ENCODE data around the gene CARD9.

The CARD9 gene

GRCh38 chr9:136401173-136401922 lies 27.9 kb upstream of the CARD9 start:
- DNase-seq = no peak

- DNase-seq = peak; percentile 92
Observed at GRCh38 chr9:136400038-136400834, 26.8 kb upstream of the CARD9 start, which contains the start of gene SNAPC4. SNAPC4 (minus strand) TSS chr9:136400170; CDS start chr9:136398428, 1,742 bp downstream.

- no peak for DNase-seq
Observed at GRCh38 chr9:136399176-136400037, 25.9 kb upstream of the CARD9 start.

- no peak for DNase-seq
Observed at GRCh38 chr9:136398286-136398685, 24.8 kb upstream of the CARD9 start.

GRCh38 chr9:136397643-136398042 lies 24.2 kb upstream of the CARD9 start:
- DNase-seq = no peak

GRCh38 chr9:136396219-136396515 lies 22.7 kb upstream of the CARD9 start:
- DNase-seq = no peak

- DNase-seq = no peak
Observed at GRCh38 chr9:136395345-136396218, 22.1 kb upstream of the CARD9 start.

GRCh38 chr9:136395020-136395340 lies 21.5 kb upstream of the CARD9 start:
- no peak for DNase-seq

GRCh38 chr9:136394312-136395019 lies 21.0 kb upstream of the CARD9 start:
- no peak for DNase-seq

GRCh38 chr9:136393531-136393930 lies 20.1 kb upstream of the CARD9 start:
- no peak for DNase-seq

- DNase-seq = no peak
Observed at GRCh38 chr9:136392538-136393449, 19.3 kb upstream of the CARD9 start.

GRCh38 chr9:136391737-136392537 lies 18.5 kb upstream of the CARD9 start:
- DNase-seq = no peak

GRCh38 chr9:136389396-136389795 lies 15.9 kb upstream of the CARD9 start:
- no peak for DNase-seq

GRCh38 chr9:136387217-136387616 lies 13.7 kb upstream of the CARD9 start:
- DNase-seq = no peak

- DNase-seq = peak; percentile 93
Observed at GRCh38 chr9:136386018-136386417, 12.5 kb upstream of the CARD9 start.

GRCh38 chr9:136385015-136385414 lies 11.5 kb upstream of the CARD9 start:
- no peak for DNase-seq

GRCh38 chr9:136383436-136383835 lies 10.0 kb upstream of the CARD9 start:
- no peak for DNase-seq

- no peak for DNase-seq
Observed at GRCh38 chr9:136381966-136382513, 8.6 kb upstream of the CARD9 start.

GRCh38 chr9:136381311-136381710 lies 7.8 kb upstream of the CARD9 start:
- DNase-seq = no peak

GRCh38 chr9:136380381-136380780 lies 6.9 kb upstream of the CARD9 start:
- no peak for DNase-seq
